ENCODE data around the gene RAB11B. TPM values are rescaled to one million over a fixed set of nuclear protein-coding genes. Genes with fewer than 3 reads are reported as not detected.

RAB11B gene
- total RNA-seq, 1 donor from 2014 or later, result 130 TPM

- H3K27ac Mint-ChIP-seq (ENCODE audit: unreplicated experiment), result no peak overlapping the region
- H3K27me3 Mint-ChIP-seq (ENCODE audit: unreplicated experiment), result no peaks in the 10 kb centered on the region
- H3K36me3 Mint-ChIP-seq (ENCODE audit: low read depth, unreplicated experiment), result peaks cover 28% of the 10 kb centered on the region
- no peak for DNase-seq (ENCODE audit: low spot score)
- H3K4me1 Mint-ChIP-seq (ENCODE audit: unreplicated experiment), result peaks cover 36% of the 10 kb centered on the region
- H3K4me3 Mint-ChIP-seq (ENCODE audit: unreplicated experiment), result no peak overlapping the region
- no peak for TF ChIP-seq CTCF (IDR thresholded peaks at IDR 0.05; ENCODE audit: unreplicated experiment)
- H3K9me3 Mint-ChIP-seq (ENCODE audit: unreplicated experiment), result no peaks in the 10 kb centered on the region
These were observed 61.2 kb downstream of the RAB11B start for GRCh38 chr19:8451377-8451776.

- peaks cover 28% of the 10 kb centered on the region for H3K36me3 Mint-ChIP-seq (ENCODE audit: low read depth, unreplicated experiment)
- H3K27ac Mint-ChIP-seq (ENCODE audit: unreplicated experiment), result peak overlapping the region; percentile 48
- no peak for DNase-seq (ENCODE audit: low spot score)
- H3K4me1 Mint-ChIP-seq (ENCODE audit: unreplicated experiment), result peaks cover 31% of the 10 kb centered on the region
- H3K4me3 Mint-ChIP-seq (ENCODE audit: unreplicated experiment), result no peak overlapping the region
- TF ChIP-seq CTCF (IDR thresholded peaks at IDR 0.05; ENCODE audit: unreplicated experiment), result no peak
- no peaks in the 10 kb centered on the region for H3K27me3 Mint-ChIP-seq (ENCODE audit: unreplicated experiment)
- no peaks in the 10 kb centered on the region for H3K9me3 Mint-ChIP-seq (ENCODE audit: unreplicated experiment)
These were observed 61.7 kb downstream of the RAB11B start for GRCh38 chr19:8451885-8452284.

- Mint-ChIP-seq H3K27me3 (ENCODE audit: unreplicated experiment) (no peaks in the 10 kb centered on the region), H3K4me3 (ENCODE audit: unreplicated experiment) (peak overlapping the region; percentile 31), H3K9me3 (ENCODE audit: unreplicated experiment) (no peaks in the 10 kb centered on the region), H3K27ac (ENCODE audit: unreplicated experiment) (peak overlapping the region; percentile 19), H3K4me1 (ENCODE audit: unreplicated experiment) (peaks cover 25% of the 10 kb centered on the region), H3K36me3 (ENCODE audit: low read depth, unreplicated experiment) (peaks cover 23% of the 10 kb centered on the region)
- no peak for TF ChIP-seq CTCF (IDR thresholded peaks at IDR 0.05; ENCODE audit: unreplicated experiment)
- no peak for DNase-seq (ENCODE audit: low spot score)
These were observed 62.4 kb downstream of the RAB11B start for GRCh38 chr19:8452446-8453123.

- Mint-ChIP-seq H3K27ac (ENCODE audit: unreplicated experiment) (peak overlapping the region; percentile 61), H3K4me1 (ENCODE audit: unreplicated experiment) (peaks cover 23% of the 10 kb centered on the region), H3K27me3 (ENCODE audit: unreplicated experiment) (no peaks in the 10 kb centered on the region), H3K36me3 (ENCODE audit: low read depth, unreplicated experiment) (peaks cover 26% of the 10 kb centered on the region), H3K4me3 (ENCODE audit: unreplicated experiment) (no peak overlapping the region), H3K9me3 (ENCODE audit: unreplicated experiment) (no peaks in the 10 kb centered on the region)
- no peak for TF ChIP-seq CTCF (IDR thresholded peaks at IDR 0.05; ENCODE audit: unreplicated experiment)
- DNase-seq (ENCODE audit: low spot score), result no peak
These were observed 63.5 kb downstream of the RAB11B start for GRCh38 chr19:8453616-8454015.

Small RNA genes lying within 50 kb of the gene (microRNA-seq; reads per million reads assigned to microRNA genes)
- gene MIR4999 (ENCODE audit: unreplicated experiment), result 2.0 reads per million, percentile 29 among the genes with 10 or more reads in this experiment

Other genes starting within 250 kb of the RAB11B start
- 15.5 TPM for gene FBN3, start 240.8 kb upstream of the RAB11B start, total RNA-seq (ENCODE audit: unreplicated experiment)
- 34.2 TPM for gene CERS4, start 181.0 kb upstream of the RAB11B start, total RNA-seq (ENCODE audit: unreplicated experiment)
- 111 TPM for gene CD320, start 82.0 kb upstream of the RAB11B start, total RNA-seq (ENCODE audit: unreplicated experiment)
- 39.9 TPM for gene NDUFA7, start 69.0 kb upstream of the RAB11B start, total RNA-seq (ENCODE audit: unreplicated experiment)
- gene RPS28, start 68.9 kb upstream of the RAB11B start, total RNA-seq (ENCODE audit: unreplicated experiment), result 1,732 TPM
- 109 TPM for gene KANK3, start 47.1 kb upstream of the RAB11B start, total RNA-seq (ENCODE audit: unreplicated experiment)
- gene ANGPTL4, start 26.2 kb upstream of the RAB11B start, total RNA-seq (ENCODE audit: unreplicated experiment), result 14.3 TPM
- 58.2 TPM for gene MARCHF2, start 22.9 kb downstream of the RAB11B start, total RNA-seq (ENCODE audit: unreplicated experiment)
- gene HNRNPM, start 54.6 kb downstream of the RAB11B start, total RNA-seq (ENCODE audit: unreplicated experiment), result 223 TPM
- not detected for gene PRAM1, start 112.3 kb downstream of the RAB11B start, total RNA-seq (ENCODE audit: unreplicated experiment)
- 22.9 TPM for gene ZNF414, start 123.8 kb downstream of the RAB11B start, total RNA-seq (ENCODE audit: unreplicated experiment)
- gene MYO1F, start 187.1 kb downstream of the RAB11B start, total RNA-seq (ENCODE audit: unreplicated experiment), result 3.2 TPM
- gene ADAMTS10, start 220.4 kb downstream of the RAB11B start, total RNA-seq (ENCODE audit: unreplicated experiment), result 58.7 TPM
- gene NFILZ, start 240.3 kb downstream of the RAB11B start, total RNA-seq (ENCODE audit: unreplicated experiment), result not detected

Measured in endothelial cell (in vitro differentiated cells).